Common myeloid progenitor, CD34-positive (primary cell): ENCODE measurements around the gene KCNQ2.

ENCODE experiments used
- CTCF ChIA-PET: fragments of 350-600 bp; sonication (Branson Sonifier 250); formaldehyde crosslinking; loops from one replicate; lab custom pipeline; 2021; ENCODE audit warnings: antibody characterized with exemption; lab: Charles Lee
- POLR2A ChIA-PET: fragments of 350-600 bp; sonication (Branson Sonifier 250); formaldehyde crosslinking; loops from one replicate; lab custom pipeline; 2021; ENCODE audit warnings: antibody characterized with exemption; lab: Charles Lee
- DNase-seq, 3 donors: peaks; one replicate each; pipeline versions ENCODE4 v3.0.0 to v3.0.0-alpha.2; 2013
- H3K27ac ChIP-seq, 2 experiments: 1 replicate in 1 of 2; 2 replicates in 1 of 2; pipeline ENCODE4 v1.7.0; 2013; ENCODE audit warnings: inconsistent platforms in 2 of 2, low read length in 2 of 2, mild to moderate bottlenecking in 2 of 2, low read depth in 1 of 2, moderate library complexity in 1 of 2; ENCODE audit not compliant: severe bottlenecking in 2 of 2, insufficient read depth in 1 of 2, poor library complexity in 1 of 2
- H3K27me3 ChIP-seq, 5 experiments: replicated peaks in 2 of 5; 1 replicate in 3 of 5; 2 replicates in 2 of 5; pipeline versions ENCODE4 v1.6.1 to v1.7.0; 2013; ENCODE audit warnings: low read length in 4 of 5, mild to moderate bottlenecking in 2 of 5, moderate library complexity in 2 of 5, inconsistent platforms in 1 of 5; ENCODE audit not compliant: insufficient read depth in 5 of 5, control insufficient read depth in 4 of 5
- H3K36me3 ChIP-seq, 4 experiments: 1 replicate in 2 of 4; 2 replicates in 2 of 4; pipeline versions ENCODE4 v1.6.1 to v1.7.0; 2013; ENCODE audit warnings: low read length in 3 of 4, control low read depth in 1 of 4, mild to moderate bottlenecking in 1 of 4; ENCODE audit not compliant: control insufficient read depth in 4 of 4, insufficient read depth in 4 of 4
- H3K4me1 ChIP-seq, 4 experiments: 1 replicate in 3 of 4; 2 replicates in 1 of 4; pipeline versions ENCODE4 v1.6.1 to v1.7.1; 2013; ENCODE audit warnings: low read length in 3 of 4, mild to moderate bottlenecking in 3 of 4, control low read depth in 1 of 4, inconsistent platforms in 1 of 4, moderate library complexity in 1 of 4; ENCODE audit not compliant: control insufficient read depth in 4 of 4, insufficient read depth in 4 of 4; ENCODE audit errors: control extremely low read depth in 1 of 4
- H3K4me3 ChIP-seq, 7 experiments: 1 replicate in 4 of 7; 2 replicates in 3 of 7; pipeline versions ENCODE4 v1.5.1 to v1.7.0; 2013; ENCODE audit warnings: mild to moderate bottlenecking in 7 of 7, low read length in 6 of 7, moderate library complexity in 6 of 7, inconsistent platforms in 2 of 7, low read depth in 2 of 7, control low read depth in 1 of 7; ENCODE audit not compliant: insufficient read depth in 4 of 7, control insufficient read depth in 1 of 7; ENCODE audit errors: extremely low read depth in 1 of 7
- H3K9me3 ChIP-seq, 5 experiments: 1 replicate in 4 of 5; 2 replicates in 1 of 5; pipeline versions ENCODE4 v1.6.1 to v1.7.1; 2013; ENCODE audit warnings: low read length in 4 of 5, mild to moderate bottlenecking in 2 of 5, inconsistent platforms in 1 of 5, low read depth in 1 of 5, moderate library complexity in 1 of 5; ENCODE audit not compliant: control insufficient read depth in 4 of 5, insufficient read depth in 2 of 5; ENCODE audit errors: control extremely low read depth in 1 of 5
- WGBS: methylation state at CpG from one replicate; pipeline ENCODE4 v1.1.5; 2013; ENCODE audit not compliant: insufficient coverage; 5-methylcytosine and 5-hydroxymethylcytosine counted together

Gene KCNQ2

DNA sequence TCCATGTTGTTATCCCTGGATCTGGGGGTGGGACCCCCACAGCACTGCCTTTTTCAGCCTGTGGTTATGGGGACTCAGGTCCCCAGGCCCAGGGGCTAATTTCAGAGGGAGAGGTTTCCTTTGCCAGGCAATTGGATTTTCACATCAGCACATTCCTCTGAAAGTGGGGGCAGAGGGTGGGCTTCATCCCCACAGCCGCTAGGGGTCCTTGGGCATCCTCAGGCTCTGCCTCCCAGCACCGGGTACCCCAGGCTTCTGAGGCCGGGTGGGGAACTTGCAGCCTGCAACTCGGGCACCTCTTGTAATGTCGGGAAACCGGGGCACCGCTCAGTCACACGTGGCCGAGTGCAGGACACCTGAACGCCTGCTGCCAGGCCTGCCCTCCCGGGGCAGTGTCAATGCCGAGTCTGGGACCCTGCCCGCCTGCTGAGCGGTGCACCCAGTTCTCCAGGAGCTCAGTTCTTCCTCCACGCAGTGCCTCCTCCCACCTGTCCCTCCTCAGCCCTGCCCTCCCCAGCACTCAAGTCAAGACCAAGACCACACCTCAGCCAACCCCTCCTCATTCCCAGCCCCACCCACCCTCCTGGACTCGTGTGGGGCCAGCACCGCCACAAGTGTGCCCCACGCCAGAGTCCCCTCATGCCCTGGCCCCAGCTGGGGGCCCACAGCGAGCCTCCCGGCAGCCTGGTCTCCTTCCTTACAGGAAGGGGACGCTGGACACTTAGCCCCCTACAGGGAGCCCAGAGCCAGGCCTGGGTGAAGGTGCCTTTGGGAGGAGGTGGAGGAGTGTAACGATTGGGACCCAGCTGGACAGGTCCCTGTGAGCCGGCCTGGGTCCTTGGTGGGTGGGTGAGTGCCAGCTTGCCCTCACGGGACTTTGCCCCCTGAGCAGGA is 102.5 kb downstream of the KCNQ2 start:
- H3K27me3 ChIP-seq, result peaks cover 0 to 53% (median 11%) of the 10 kb centered on the region in 5 experiments
- H3K4me3 ChIP-seq, result no peak overlapping the region

DNA sequence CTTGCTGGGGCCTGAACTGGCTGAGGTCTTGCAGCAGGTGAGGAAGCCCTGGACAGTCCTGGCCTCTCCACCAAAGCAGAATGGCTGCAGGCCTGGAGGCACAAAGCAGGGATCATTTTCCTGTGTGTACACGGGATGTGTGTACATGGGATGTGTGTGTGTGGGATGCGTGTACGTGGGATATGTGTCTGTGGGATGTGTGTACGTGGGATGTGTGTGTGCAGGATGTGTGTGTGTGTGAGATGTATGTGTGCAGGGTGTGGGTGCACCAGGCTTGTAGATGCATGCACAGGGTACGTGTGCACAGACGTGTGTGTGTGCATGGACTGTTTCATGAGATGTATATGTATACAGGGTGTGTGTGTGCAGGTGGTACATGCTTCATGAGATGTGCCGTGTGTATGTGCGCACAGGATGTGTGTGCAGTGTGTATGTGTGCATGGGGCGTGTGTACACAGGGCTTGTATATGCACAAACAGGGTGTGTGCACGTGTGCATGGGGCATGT is 103.4 kb downstream of the KCNQ2 start:
- Histone ChIP-seq H3K9me3 (no peaks in the 10 kb centered on the region), H3K4me3 (no peak overlapping the region), H3K27me3 (peaks cover 0 to 51% (median 7%) of the 10 kb centered on the region in 5 experiments), H3K27ac (no peak overlapping the region), H3K4me1 (no peaks in the 10 kb centered on the region), H3K36me3 (no peaks in the 10 kb centered on the region)
- WGBS, result 99% methylated on average over 8 of the region's 10 CpGs
- ChIA-PET POLR2A (no interaction called here), CTCF (no interaction called here)
- no peak for DNase-seq

More for the DNA sequence above, 102.5 kb downstream of the KCNQ2 start:
- ChIA-PET POLR2A (no interaction called here), CTCF (no interaction called here)
- DNase-seq, result no peak
- 72% methylated on average over 23 of the region's 24 CpGs for WGBS
- Histone ChIP-seq H3K9me3 (no peaks in the 10 kb centered on the region), H3K27ac (no peak overlapping the region), H3K36me3 (no peaks in the 10 kb centered on the region), H3K4me1 (no peaks in the 10 kb centered on the region)

GRCh38 chr20:63368151-63368550 is 104.3 kb downstream of the KCNQ2 start:
- H3K27me3 ChIP-seq, result peaks cover 0 to 51% (median 9%) of the 10 kb centered on the region in 5 experiments
- no peaks in the 10 kb centered on the region for H3K4me1 ChIP-seq
- H3K36me3 ChIP-seq, result no peaks in the 10 kb centered on the region
- no peak overlapping the region for H3K27ac ChIP-seq
- no peak for DNase-seq
- H3K9me3 ChIP-seq, result no peaks in the 10 kb centered on the region
- ChIA-PET CTCF (no interaction called here), POLR2A (no interaction called here)
- WGBS, result 85% methylated on average over 8 of the region's 8 CpGs
- no peak overlapping the region for H3K4me3 ChIP-seq

- Histone ChIP-seq H3K36me3 (no peaks in the 10 kb centered on the region), H3K27me3 (peaks cover 0 to 51% (median 14%) of the 10 kb centered on the region in 5 experiments), H3K4me1 (no peaks in the 10 kb centered on the region), H3K9me3 (no peaks in the 10 kb centered on the region), H3K27ac (no peak overlapping the region), H3K4me3 (no peak overlapping the region)
- no peak for DNase-seq
- ChIA-PET POLR2A (no interaction called here), CTCF (no interaction called here)
- WGBS, result 73% methylated on average over 22 of the region's 24 CpGs
Observed at GRCh38 chr20:63367446-63368055, 104.9 kb downstream of the KCNQ2 start.

GRCh38 chr20:63366390-63367365 is 105.8 kb downstream of the KCNQ2 start:
- Histone ChIP-seq H3K4me1 (no peaks in the 10 kb centered on the region), H3K27ac (no peak overlapping the region), H3K4me3 (no peak overlapping the region), H3K27me3 (peaks cover 0 to 56% (median 15%) of the 10 kb centered on the region in 5 experiments), H3K9me3 (no peaks in the 10 kb centered on the region), H3K36me3 (no peaks in the 10 kb centered on the region)
- POLR2A ChIA-PET, result no interaction called here
- CTCF ChIA-PET, result no interaction called here
- DNase-seq, result no peak
- 86% methylated on average over 25 of the region's 30 CpGs for WGBS

GRCh38 chr20:63365601-63366389 is 106.7 kb downstream of the KCNQ2 start:
- H3K4me3 ChIP-seq, result no peak overlapping the region

More at GRCh38 chr20:63365601-63366389, 106.7 kb downstream of the KCNQ2 start:
- DNase-seq, result no peak
- 86% methylated on average over 20 of the region's 22 CpGs for WGBS
- ChIA-PET CTCF (no interaction called here), POLR2A (no interaction called here)
- Histone ChIP-seq H3K27ac (no peak overlapping the region), H3K27me3 (peaks cover 0 to 54% (median 14%) of the 10 kb centered on the region in 5 experiments), H3K36me3 (no peaks in the 10 kb centered on the region), H3K9me3 (no peaks in the 10 kb centered on the region), H3K4me1 (peaks cover 0 to 3% (median under 1%) of the 10 kb centered on the region in 4 experiments)
